ENCODE results near the gene SRPK2.

Gene SRPK2

DNA sequence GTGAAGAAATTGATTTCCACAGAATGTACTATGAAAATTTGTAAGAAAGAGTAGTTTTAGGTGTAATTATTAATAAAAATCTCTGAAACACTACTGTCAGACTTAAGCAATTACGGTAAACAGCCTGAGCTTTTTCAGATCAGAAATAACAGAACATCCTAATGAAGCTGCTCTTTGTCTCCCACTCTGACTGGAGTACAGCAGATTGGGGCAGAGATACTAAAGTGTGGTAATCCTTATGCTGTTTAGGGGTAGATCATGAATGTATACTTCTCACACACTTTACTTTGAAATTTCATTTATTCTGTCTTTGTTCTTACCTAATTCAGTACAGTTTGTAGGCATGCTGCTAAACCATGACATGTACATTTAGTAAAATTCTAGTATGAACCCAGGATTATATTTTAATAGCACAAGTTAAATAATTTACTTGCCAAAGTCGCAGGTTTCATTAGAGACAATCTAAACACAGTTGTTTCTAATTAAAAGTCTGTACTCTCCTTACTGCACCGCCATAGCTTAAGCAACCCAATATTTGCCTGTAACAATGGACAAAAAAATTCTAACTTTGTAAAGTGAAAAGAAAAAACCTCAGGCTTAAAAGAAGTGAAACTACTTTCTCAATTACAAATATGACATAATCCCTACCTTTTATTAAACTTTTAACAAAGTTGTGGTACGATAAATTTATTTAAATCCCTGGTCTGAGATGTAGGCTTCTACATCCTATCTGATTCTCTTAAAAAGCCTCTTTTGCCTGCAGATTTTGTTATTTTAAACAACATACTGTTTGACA, 286.0 kb downstream of the SRPK2 start:
- no peak overlapping the region for H3K9ac ChIP-seq
- H3K9me3 ChIP-seq = no peaks in the 10 kb centered on the region
- no peaks in the 10 kb centered on the region for H3K27me3 ChIP-seq
- TF ChIP-seq Cebpa-rat (IDR thresholded peaks at IDR 0.05) = no peak
- H4K20me1 ChIP-seq = peaks cover 86% of the 10 kb centered on the region
- H3K4me1 ChIP-seq = no peaks in the 10 kb centered on the region
- no peak overlapping the region for H3K27ac ChIP-seq
- no peak overlapping the region for H3K4me3 ChIP-seq
- H3K4me2 ChIP-seq = no peak overlapping the region
- peaks cover 88% of the 10 kb centered on the region for H3K36me3 ChIP-seq

DNA sequence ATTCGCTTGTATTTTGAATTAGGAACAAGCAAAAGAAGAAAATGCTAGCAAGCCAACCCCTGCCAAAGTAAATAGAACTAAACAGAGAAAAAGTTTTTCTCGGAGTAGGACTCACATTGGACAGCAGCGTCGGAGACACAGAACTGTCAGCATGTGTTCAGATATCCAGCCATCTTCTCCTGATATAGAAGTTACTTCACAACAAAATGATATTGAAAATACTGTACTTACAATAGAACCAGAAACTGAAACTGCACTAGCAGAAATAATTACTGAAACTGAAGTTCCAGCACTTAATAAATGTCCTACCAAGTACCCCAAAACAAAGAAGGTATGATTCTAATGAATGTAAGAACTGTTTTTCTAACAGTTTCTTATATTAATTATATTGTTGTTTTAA, 286.9 kb downstream of the SRPK2 start:
- Histone ChIP-seq H3K9me3 (no peaks in the 10 kb centered on the region), H3K4me3 (no peak overlapping the region), H3K36me3 (peaks cover 90% of the 10 kb centered on the region), H4K20me1 (peaks cover 88% of the 10 kb centered on the region), H3K9ac (no peak overlapping the region), H3K27me3 (no peaks in the 10 kb centered on the region), H3K4me2 (no peak overlapping the region), H3K27ac (no peak overlapping the region), H3K4me1 (no peaks in the 10 kb centered on the region)
- no peak for TF ChIP-seq Cebpa-rat (IDR thresholded peaks at IDR 0.05)

DNA sequence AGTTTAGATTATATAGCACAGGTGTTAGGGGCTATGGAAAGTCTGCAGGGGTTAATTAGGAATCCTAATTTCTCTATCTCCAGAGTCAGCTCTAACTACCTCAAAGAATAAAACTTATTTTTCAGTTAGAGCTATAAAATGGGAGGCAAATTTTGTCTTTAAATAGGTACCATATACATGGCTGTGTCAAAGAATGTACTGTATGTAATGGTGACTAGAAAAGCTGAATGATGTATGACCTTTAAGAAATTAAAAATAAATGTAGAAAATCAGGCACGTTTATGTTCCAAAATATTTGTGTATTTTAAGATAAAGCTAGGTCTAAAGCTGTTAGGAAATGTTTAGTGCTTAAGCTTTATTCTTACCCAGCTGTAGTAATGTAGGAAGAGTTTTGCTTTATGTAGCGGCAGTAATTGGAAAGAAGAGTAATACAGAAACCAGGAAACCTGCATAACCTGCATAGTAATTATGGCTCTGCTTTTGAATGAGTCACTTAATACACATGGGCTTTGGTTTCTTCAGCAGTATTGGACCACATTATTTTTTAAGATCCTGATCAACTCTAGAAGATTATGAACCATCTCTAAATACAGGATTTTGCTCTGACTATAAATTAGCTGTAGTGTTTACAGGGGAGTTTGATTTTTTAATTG, 289.7 kb downstream of the SRPK2 start:
- H3K4me3 ChIP-seq = no peak overlapping the region
- no peak overlapping the region for H3K9ac ChIP-seq
- no peaks in the 10 kb centered on the region for H3K9me3 ChIP-seq
- H3K27ac ChIP-seq = no peak overlapping the region
- H3K4me2 ChIP-seq = no peak overlapping the region
- H3K4me1 ChIP-seq = no peaks in the 10 kb centered on the region
- H3K36me3 ChIP-seq = peaks cover 91% of the 10 kb centered on the region
- no peak for TF ChIP-seq Cebpa-rat (IDR thresholded peaks at IDR 0.05)
- no peaks in the 10 kb centered on the region for H3K27me3 ChIP-seq
- peaks cover 91% of the 10 kb centered on the region for H4K20me1 ChIP-seq

DNA sequence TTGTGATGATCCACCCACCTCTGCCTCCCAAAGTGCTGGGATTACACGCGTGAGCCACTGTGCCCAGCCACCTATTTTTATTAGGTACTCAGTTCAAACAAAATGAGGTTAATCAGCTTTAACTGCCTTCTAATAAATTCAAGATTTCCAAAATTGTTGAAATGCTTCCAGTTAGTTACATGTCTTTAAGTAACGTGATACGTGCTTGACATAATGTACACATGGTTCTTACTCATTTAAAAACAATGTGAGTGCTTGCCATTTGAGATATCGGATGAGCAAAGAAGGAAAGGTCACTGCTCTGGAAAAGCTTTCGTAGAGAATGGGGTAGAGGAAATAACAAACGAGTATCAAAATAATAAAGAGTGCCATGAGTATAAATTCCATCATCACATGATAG, 291.1 kb downstream of the SRPK2 start:
- Histone ChIP-seq H3K27ac (no peak overlapping the region), H3K4me3 (no peak overlapping the region)

DNA sequence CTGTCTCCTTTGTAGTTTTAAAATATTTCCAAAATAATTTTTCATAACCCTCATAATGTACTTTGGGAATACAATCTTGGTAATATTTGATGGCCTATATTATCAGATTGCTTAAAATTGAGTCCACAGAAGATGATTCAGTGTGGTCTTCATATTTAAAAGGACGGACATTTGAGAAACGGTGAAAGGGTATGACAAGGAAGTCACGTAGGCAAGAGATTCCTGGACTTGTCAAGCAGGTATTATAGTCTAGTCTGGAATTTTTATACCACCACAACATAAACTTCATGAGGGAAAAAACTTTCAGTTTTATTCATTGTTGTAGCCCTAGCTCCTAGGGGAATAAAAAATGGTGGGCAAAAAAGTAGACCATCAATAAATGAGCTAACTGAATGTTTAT, 292.4 kb downstream of the SRPK2 start:
- Histone ChIP-seq H3K4me1 (no peaks in the 10 kb centered on the region), H3K27ac (no peak overlapping the region), H4K20me1 (peaks cover 99% of the 10 kb centered on the region), H3K9ac (no peak overlapping the region), H3K36me3 (peaks cover 96% of the 10 kb centered on the region), H3K4me3 (no peak overlapping the region), H3K4me2 (no peak overlapping the region), H3K9me3 (no peaks in the 10 kb centered on the region), H3K27me3 (no peaks in the 10 kb centered on the region)
- TF ChIP-seq Cebpa-rat (IDR thresholded peaks at IDR 0.05) = no peak

More for the DNA sequence above, 291.1 kb downstream of the SRPK2 start:
- H3K4me2 ChIP-seq = no peak overlapping the region
- H3K27me3 ChIP-seq = no peaks in the 10 kb centered on the region
- H3K36me3 ChIP-seq = peaks cover 91% of the 10 kb centered on the region
- no peaks in the 10 kb centered on the region for H3K4me1 ChIP-seq
- TF ChIP-seq Cebpa-rat (IDR thresholded peaks at IDR 0.05) = no peak
- H3K9me3 ChIP-seq = no peaks in the 10 kb centered on the region
- H4K20me1 ChIP-seq = peaks cover 89% of the 10 kb centered on the region
- H3K9ac ChIP-seq = no peak overlapping the region

DNA sequence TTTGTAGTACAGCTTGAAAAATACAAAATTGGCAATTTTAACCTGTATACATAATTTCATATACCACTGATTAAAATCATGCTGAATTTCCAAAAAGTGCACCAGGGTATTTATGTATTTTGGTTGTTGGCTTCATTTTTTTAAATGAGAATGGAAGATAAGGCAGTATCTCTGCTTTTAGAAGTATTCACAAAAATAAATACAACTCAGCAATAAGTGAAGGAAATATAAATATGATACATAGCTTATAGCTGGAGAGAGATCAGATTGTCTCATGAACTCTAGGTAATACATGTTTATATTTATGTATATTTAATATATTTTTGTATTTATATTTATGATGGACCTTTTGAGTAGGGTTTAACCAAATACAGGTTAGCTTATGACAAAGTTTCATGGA, 293.8 kb downstream of the SRPK2 start:
- no peak for TF ChIP-seq Cebpa-rat (IDR thresholded peaks at IDR 0.05)
- no peaks in the 10 kb centered on the region for H3K27me3 ChIP-seq
- no peak overlapping the region for H3K9ac ChIP-seq
- no peak overlapping the region for H3K4me2 ChIP-seq
- H3K4me1 ChIP-seq = no peaks in the 10 kb centered on the region
- peaks cover 93% of the 10 kb centered on the region for H3K36me3 ChIP-seq
- H4K20me1 ChIP-seq = peaks cover 89% of the 10 kb centered on the region
- H3K4me3 ChIP-seq = no peak overlapping the region
- H3K9me3 ChIP-seq = no peaks in the 10 kb centered on the region
- no peak overlapping the region for H3K27ac ChIP-seq

DNA sequence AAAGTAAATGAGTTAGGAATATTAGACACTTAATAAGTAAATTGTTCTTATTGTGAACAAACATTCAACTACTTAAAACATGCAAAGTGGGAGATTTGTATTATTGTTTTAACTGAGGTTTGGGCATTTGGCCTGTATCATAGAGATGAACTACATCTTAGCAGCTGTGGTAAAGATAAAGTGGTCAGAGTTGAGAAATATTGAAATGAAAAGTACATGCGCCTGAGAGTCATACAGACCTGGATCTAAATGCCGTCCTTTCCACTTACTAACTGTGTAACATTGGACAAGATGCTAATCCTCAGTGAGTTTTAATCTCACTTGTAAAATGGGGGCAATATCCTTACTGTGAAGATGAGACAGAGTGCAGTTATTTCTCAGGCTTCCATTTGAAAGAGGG, 300.3 kb downstream of the SRPK2 start:
- no peak for TF ChIP-seq Cebpa-rat (IDR thresholded peaks at IDR 0.05)
- no peak overlapping the region for H3K4me3 ChIP-seq
- no peak overlapping the region for H3K27ac ChIP-seq
- no peaks in the 10 kb centered on the region for H3K27me3 ChIP-seq
- H3K4me1 ChIP-seq = no peaks in the 10 kb centered on the region
- no peaks in the 10 kb centered on the region for H3K9me3 ChIP-seq
- H3K4me2 ChIP-seq = no peak overlapping the region
- peaks cover 87% of the 10 kb centered on the region for H3K36me3 ChIP-seq
- no peak overlapping the region for H3K9ac ChIP-seq
- peaks cover 80% of the 10 kb centered on the region for H4K20me1 ChIP-seq

DNA sequence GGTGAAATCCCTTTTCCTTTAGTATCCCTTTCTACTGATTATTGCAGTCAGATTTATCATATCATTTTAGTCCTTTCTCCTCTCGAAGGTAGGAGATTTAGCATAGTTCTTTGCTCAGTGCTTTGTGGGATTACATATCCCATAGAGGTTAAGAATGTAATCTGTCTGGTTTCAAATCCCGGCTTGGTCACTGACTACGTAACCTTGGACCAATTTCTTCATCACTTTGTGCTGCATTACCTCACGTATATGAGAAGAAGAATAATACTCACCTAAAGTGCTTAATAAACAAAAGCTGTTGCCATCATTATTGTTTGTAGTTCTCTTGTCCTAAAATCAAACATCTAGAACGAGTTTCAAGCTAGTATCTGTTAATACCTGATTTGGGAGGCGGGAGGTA, 300.7 kb downstream of the SRPK2 start:
- Histone ChIP-seq H3K9me3 (no peaks in the 10 kb centered on the region), H3K4me2 (no peak overlapping the region), H3K27me3 (no peaks in the 10 kb centered on the region), H4K20me1 (peaks cover 80% of the 10 kb centered on the region), H3K4me1 (no peaks in the 10 kb centered on the region), H3K27ac (no peak overlapping the region), H3K4me3 (no peak overlapping the region), H3K36me3 (peaks cover 87% of the 10 kb centered on the region), H3K9ac (no peak overlapping the region)
- TF ChIP-seq Cebpa-rat (IDR thresholded peaks at IDR 0.05) = no peak

DNA sequence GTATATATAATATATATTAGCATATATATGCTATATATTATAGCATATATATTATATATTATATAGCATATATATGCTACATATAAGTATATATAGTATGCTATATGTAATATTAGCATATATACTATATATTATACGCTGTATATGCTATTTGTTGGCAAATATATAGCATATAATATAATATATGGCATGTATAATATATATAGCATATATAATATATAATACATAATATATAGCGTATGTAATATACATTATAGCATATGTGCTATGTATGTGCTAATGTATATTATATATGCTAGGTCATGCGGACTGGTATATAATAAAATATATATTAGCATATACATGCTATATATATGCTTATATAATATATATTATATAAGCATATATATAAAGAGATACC, 301.9 kb downstream of the SRPK2 start:
- H3K4me2 ChIP-seq = no peak overlapping the region
- no peak overlapping the region for H3K4me3 ChIP-seq
- no peak overlapping the region for H3K9ac ChIP-seq
- H3K4me1 ChIP-seq = no peaks in the 10 kb centered on the region
- peaks cover 80% of the 10 kb centered on the region for H4K20me1 ChIP-seq
- H3K27me3 ChIP-seq = no peaks in the 10 kb centered on the region
- no peak for TF ChIP-seq Cebpa-rat (IDR thresholded peaks at IDR 0.05)
- no peak overlapping the region for H3K27ac ChIP-seq
- no peaks in the 10 kb centered on the region for H3K9me3 ChIP-seq
- H3K36me3 ChIP-seq = peaks cover 87% of the 10 kb centered on the region

DNA sequence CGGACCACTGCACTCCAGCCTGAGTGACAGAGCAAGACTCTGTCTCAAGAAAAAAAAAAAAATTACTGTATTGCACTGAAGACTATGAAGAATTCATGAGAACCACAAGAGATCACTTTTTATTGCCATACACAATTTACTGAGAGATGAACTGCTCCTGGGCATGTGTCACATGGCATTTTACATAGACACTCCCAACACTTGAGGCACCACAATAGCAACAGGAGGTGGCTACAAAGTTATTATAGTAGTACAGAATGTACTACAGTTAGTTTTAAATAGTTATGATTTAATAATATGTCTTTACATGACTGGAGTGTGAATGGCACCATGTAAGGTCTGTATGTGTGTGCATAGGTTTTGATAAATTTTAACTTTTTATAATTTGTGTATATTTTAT, 304.1 kb downstream of the SRPK2 start:
- Histone ChIP-seq H3K4me1 (no peaks in the 10 kb centered on the region), H4K20me1 (peaks cover 93% of the 10 kb centered on the region), H3K27ac (no peak overlapping the region), H3K27me3 (no peaks in the 10 kb centered on the region), H3K4me3 (no peak overlapping the region), H3K36me3 (peaks cover 91% of the 10 kb centered on the region), H3K9ac (no peak overlapping the region), H3K9me3 (no peaks in the 10 kb centered on the region), H3K4me2 (no peak overlapping the region)
- no peak for TF ChIP-seq Cebpa-rat (IDR thresholded peaks at IDR 0.05)

Measured in BLaER1 (cell line).